IPS-NIHi7 (cell line): ENCODE results near the gene GDI2.
"Not testable (repeated sequence)": the region's sequence is repeated elsewhere in the genome, so short reads cannot be mapped to it uniquely, and the experiment has no call there.

Experiments used
- DNase-seq: peaks from one replicate; pipeline ENCODE4 v3.0.0; 2012; ENCODE audit warnings: mixed read lengths; ENCODE audit errors: extremely low spot score

Gene GDI2

DNA sequence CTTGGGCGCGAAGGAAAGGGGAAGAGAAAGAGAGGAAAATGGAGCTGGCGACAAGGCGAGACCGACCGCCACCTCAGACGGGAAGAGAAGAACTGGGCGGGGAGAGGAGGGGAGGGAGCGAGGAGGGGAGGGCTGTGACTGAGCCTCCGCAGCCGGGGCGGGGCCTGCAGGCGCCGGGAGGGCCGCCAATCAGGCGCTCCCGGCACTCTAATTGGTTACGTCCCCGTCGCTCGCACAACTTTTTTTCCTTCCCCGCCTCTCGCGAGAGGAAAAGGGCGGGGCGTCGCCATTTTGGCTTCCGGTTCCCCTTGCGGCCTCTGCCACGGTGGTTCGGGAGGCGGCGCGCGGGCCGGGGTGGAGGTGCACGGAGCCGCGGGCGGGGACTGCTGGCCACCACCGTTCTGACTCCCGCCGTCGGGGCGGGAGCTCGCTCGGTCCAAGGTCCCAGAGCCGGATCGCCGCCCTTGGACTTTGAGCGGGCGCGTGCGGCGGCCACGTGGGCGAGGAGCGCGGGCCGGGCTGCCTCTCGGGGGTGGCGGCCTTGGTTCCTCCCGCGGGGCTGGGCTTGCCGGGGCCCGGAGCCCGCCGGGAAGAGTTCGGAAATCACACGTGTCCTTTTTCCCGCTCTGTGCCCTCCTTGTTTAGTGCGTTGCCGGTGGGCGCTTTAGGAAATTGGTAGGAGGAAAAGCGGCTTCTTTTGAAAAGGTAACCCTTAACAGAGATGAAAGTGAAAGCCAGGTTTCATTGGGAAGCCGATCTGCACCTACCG is at the start of gene GDI2:
Gene GDI2 (minus strand): TSS at position 94 of the 769 bp plus-strand sequence. CDS start 176 bp downstream, outside the sequence.
- DNase-seq = peak; percentile 99

- DNase-seq = no peak
Observed at GRCh38 chr10:5862360-5862961, 49.2 kb upstream of the GDI2 start.

GRCh38 chr10:5860066-5860465 is 46.8 kb upstream of the GDI2 start:
- no peak for DNase-seq

- DNase-seq = no peak
Observed at GRCh38 chr10:5858811-5859210, 45.6 kb upstream of the GDI2 start.

DNA sequence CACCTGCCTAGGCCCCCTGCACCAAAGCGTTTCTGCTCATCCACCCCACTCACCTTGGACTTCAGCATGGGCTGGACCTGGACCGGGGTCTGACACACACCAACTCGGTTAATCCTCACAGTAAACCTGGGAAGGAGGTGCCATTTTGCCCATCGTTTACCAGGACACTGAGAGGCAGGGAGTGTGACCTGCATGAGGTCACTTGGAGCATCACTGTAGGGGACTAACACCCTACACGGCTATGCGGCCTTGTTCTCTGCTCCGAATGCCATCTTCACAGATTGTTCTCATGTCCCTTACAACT is 43.4 kb upstream of the GDI2 start:
- no peak for DNase-seq

DNA sequence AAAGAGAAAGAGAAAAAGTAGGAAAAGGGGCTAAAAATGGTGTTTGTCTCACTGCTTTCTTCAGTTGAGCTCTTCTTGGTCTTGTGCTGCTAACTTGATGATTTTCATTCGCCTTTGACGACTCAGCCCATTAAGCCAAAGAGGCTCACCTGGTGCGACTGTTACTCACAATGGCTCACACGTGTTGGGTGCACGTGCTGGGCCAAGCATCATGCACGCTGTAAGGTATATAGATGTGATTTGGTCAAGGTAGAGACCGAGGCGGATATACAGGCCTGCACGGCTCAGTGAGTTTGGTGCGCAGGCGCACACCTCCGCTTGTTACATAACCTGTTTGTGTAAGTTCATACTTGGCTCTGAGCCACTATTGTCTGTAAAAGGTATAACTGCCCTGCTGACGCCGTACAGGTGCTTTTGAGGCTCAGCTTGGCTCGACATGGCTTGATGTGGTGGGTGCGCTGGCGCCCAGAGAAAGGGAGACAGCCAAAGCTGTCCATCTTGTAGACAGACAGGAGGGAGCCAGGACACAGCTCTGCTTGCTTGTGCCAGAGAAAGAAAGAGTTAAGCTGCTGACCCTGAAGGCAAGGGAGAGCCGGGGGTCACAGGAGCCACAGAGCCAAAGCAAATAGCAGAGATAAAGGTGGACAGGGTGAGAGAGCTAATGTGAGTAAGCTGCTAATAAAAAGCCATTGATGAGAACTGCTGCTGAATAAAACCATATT is 42.9 kb upstream of the GDI2 start:
- no peak for DNase-seq

GRCh38 chr10:5854131-5854475 is 40.9 kb upstream of the GDI2 start:
- no peak for DNase-seq

DNA sequence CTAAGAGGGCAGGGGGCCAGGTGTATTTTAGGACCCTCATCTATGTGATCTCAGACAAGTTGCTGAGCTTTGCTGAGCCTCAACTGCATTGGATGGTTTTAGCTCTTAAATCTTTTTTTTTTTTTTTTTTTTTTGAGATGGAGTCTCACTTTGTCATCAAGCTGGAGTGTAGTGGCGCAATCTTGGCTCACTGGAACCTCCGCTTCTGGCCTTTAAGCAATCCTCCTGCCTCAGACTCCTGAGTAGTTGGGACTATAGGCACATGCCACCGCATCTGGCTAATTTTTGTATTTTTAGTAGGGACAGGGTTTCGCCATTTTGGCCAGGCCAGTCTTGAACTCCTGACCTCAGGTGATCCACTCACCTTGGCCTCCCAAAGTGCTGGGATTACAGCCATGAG is 33.4 kb upstream of the GDI2 start:
- DNase-seq = not testable (repeated sequence)

DNA sequence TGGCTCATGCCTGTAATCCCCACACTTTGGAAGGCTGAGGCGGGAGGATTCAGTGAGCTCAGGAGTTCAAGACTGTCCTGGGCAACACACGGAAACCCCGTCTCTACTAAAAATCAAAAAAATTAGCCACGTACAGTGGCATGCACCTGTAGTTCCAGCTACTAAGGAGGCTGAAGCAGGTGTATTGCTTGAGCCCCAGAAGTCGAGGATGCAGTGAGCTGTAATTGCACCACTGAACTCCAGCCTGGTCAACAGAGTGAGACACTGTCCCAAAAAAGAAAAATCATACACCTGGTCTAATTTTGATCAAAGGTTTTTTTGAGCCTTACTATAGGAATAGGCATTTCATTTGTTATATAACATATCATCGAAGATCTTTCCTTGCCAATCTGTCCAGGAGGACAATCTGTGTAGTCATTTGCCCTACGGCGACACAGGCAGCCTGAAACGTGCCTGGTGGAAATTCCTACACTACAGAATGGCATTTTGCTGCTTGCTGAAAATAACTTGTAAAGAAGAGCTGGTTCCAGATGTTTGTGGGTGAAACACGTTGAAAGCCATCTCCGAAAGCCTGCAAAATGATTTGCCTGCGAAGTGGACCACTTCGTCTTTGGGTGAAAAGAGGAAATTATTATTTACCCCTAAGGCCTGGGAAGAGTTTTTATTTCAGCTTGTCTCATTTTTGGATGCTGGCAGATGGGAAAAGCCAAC is 31.3 kb upstream of the GDI2 start:
- no peak for DNase-seq

GRCh38 chr10:5843686-5844344 is 30.6 kb upstream of the GDI2 start:
- no peak for DNase-seq

DNA sequence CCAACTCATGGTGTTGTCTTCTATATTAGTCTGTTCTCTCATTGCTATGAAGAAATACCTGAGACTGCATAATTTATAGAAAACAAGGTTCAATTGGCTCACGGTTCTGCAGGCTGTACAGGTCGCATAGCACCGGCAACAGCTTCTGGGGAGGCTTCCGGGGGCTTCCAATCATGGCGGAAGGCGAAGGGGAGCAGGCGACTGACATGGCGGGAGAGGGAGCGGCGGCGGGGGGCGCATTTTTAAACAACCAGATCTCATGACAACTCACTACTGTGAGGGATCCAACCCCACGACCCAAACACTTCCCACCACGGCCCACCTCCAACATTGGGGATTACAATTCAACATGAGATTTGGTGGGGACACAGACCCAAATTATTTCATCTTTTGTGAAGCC is 28.7 kb upstream of the GDI2 start:
- DNase-seq = no peak

GRCh38 chr10:5840314-5841307 is 27.4 kb upstream of the GDI2 start:
- peak; percentile 66 for DNase-seq

- not testable (repeated sequence) for DNase-seq
Observed at GRCh38 chr10:5836181-5836580, 22.9 kb upstream of the GDI2 start.

DNA sequence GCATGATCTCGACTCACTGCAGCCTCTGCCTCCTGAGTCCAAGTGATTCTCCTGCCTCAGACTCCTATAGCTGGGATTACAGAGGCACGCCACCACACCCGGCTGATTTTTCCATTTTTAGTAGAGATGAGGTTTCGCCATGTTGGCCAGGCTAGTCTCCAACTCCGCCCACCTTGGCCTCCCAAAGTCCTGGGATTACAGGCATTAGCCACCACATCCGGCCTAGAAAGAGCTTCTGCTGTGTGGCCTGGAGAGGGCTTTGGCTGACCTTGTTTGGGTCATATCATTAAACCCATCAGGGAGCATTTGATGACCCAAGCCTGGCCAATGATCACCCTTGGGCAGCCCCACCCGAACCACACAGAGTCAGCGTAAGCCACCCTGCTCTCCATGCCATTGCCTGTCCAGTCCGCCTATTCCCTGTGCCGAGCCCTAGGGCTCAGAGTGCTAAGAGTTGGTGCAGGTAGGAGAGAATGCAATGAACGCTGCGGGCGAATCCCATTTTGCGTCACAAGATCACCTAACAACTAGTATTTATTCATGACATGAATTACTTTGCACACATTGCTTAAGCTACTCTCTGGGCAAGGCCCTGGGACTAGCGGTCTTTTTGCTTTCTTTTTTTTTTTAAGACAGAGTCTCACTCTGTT is 22.3 kb upstream of the GDI2 start:
- no peak for DNase-seq

DNA sequence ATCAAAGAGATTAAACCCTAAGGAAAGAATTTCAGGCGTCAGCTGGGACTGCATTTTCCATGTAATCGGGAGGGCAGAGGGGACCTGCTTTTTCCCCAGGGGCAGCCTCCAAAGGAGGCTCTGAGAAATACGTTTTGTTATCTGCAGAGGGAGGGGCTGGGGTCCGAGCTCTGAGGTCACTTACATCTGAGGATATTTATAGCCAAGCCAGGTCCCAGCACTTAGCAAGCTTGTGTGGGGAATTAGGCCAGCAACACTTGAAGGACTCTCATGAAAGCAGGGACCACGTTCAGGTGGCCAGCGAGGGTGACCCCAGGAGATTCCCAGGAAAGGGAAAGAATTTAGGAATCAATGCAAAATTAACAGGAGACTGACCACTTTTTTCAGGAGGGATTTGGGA is 20.6 kb upstream of the GDI2 start:
- DNase-seq = no peak

DNA sequence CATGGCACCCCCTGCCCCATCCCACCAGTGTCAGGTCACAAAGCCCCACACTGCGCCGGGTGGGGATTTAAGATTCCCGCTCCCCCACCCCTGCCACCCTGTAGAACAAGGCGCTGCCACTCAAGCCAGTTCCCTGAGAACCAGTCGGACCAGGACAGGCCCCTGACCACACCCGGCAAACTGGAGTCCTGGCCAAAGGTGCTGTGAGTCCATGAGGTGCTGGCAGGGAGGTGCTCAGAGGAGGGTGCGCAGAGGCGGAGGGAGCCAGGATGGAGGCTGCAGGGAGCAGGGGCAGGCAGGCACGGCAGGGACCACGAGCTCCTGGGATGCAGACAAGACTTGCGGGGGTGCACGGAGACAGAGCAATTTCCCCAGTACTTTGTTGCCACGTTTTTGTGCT is 19.7 kb upstream of the GDI2 start:
- no peak for DNase-seq

DNA sequence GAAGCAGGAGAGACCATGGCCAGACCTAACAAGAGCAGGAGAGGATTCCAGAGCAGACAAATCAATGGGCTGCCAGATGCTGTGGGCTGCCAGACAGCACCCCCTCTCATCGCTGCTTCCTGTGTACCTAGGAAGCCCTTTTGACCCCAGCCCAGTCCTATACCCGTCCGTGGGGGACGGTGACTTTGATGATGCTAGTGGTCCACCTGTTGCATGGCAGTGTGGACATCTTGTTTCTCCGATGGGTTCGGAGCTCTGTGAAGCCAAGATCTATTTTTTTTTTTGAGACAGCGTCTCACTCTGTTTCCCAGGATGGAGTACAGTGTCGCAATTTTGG is 18.2 kb upstream of the GDI2 start:
- DNase-seq = no peak

DNA sequence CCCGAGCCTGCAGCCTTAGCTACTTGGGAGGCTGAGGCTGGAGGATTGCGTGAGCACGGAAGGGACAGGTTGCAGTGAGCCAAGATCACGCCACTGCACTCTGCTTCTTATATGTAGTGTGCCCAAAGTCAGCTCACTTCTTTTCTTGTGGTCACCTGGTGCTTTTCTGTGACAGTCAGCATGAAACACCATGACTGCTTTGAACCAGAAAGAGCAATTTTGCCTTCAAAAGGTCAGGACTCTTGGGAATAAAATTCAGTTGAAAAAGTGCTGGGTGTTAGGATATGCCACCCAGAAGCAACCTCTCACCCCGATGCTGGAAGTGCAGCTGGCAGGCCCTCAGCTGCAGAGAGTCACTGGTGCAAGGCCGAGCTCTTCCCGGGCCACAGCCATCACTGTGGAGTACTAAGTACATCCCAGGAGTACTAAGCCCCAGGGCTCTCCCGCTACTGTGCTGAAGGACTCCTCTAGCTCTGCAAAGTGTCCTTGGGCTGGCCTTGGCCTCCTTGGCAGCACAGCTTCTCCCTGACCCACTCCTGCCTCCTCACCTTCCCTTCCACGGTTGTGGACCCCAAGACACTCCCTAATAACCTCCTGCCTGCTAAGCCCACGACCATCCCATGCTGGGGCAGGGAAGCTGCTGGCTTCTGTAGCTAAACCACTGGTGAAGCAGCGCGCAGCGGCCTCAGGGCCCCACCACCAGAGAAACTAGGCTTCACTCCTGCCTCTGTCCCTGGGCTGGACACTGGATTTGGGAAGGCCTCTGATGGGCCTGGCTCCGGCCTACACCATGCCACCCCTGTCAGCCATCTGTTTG is 17.6 kb upstream of the GDI2 start:
- no peak for DNase-seq

- DNase-seq = no peak
Observed at GRCh38 chr10:5829267-5829666, 16.0 kb upstream of the GDI2 start.

DNA sequence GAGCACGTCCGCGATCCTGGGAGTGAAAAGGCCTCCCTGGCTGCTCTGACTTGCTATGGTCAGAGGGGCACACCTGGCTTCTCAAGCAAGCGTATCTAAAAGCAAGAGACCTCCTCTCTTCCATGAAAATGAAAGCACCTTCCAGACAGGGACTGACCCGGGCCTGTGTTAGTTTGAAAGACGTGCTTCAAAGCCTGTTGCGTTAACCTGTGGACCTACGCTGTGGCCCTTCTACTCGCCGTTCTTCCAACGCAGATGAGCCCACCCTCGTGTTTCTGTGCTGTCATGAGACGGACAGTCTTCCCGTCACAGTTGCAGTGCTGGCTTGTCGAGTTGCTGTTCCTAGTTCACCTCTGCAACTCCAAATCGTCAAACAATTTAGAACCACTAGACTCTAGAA is 15.5 kb upstream of the GDI2 start:
- DNase-seq = no peak
